Transverse colon (tissue), 4 donors: ENCODE data around the gene DNER.

Source experiments
- CTCF ChIP-seq, 5 experiments: fragments of 200-600 bp in 3 of 5; fragments of 450-650 bp in 2 of 5; sonication (generic) in 3 of 5; IDR thresholded peaks; 1 replicate in 2 of 5; 2 replicates in 3 of 5; pipeline ENCODE4 v1.5.1; 2016 to 2017; ENCODE audit warnings: antibody characterized with exemption in 5 of 5, inconsistent platforms in 3 of 5, mild to moderate bottlenecking in 2 of 5, moderate library complexity in 1 of 5
- EP300 ChIP-seq: sonication (generic); formaldehyde crosslinking; IDR thresholded peaks from one replicate; pipeline ENCODE4 v1.6.1; 2017; ENCODE audit warnings: antibody characterized with exemption, low read depth
- POLR2A ChIP-seq: fragments of 450-650 bp; IDR thresholded peaks from one replicate; pipeline ENCODE4 v1.6.1; 2016; ENCODE audit warnings: antibody characterized with exemption, mild to moderate bottlenecking, moderate library complexity
- POLR2AphosphoS5 ChIP-seq, 3 donors: sonication (generic); formaldehyde crosslinking; IDR thresholded peaks; one replicate each; pipeline ENCODE4 v1.6.1; 2016; ENCODE audit warnings: antibody characterized with exemption in 3 of 3

GRCh38 chr2:229405796-229406195 is 308.6 kb downstream of the DNER start:
- TF ChIP-seq CTCF (IDR thresholded peaks at IDR 0.05): no peak
- TF ChIP-seq POLR2AphosphoS5 (IDR thresholded peaks at IDR 0.05): no peak
- no peak for TF ChIP-seq POLR2A
- no peak for TF ChIP-seq EP300
